DOHH2 (cell line): ENCODE measurements around the gene DPP10.

Experiments used
- H3F3A ChIP-seq: fragments of 200-600 bp; sonication (generic), shearing (Covaris generic); 2 replicates; pipeline ENCODE4 v1.6.0; 2016; ENCODE audit warnings: antibody characterized with exemption, mild to moderate bottlenecking; ENCODE audit not compliant: control insufficient read depth, insufficient read depth
- H3K27ac ChIP-seq: fragments of 200-600 bp; sonication (generic); 2 replicates; pipeline ENCODE4 v1.5.1; 2014; ENCODE audit warnings: low read depth, mild to moderate bottlenecking, low read length, moderate library complexity
- H3K27me3 ChIP-seq: fragments of 200-600 bp; sonication (generic); 2 replicates; pipeline ENCODE4 v1.6.1; 2014; ENCODE audit warnings: mild to moderate bottlenecking, low read length, mixed read lengths; ENCODE audit not compliant: control insufficient read depth
- H3K36me3 ChIP-seq: fragments of 200-600 bp; sonication (generic); 2 replicates; pipeline ENCODE4 v1.6.1; 2014; ENCODE audit warnings: mild to moderate bottlenecking, low read length, moderate library complexity, mixed read lengths; ENCODE audit not compliant: control insufficient read depth
- H3K4me1 ChIP-seq: fragments of 200-600 bp; sonication (generic); 2 replicates; pipeline ENCODE4 v1.6.1; 2014; ENCODE audit warnings: mild to moderate bottlenecking, low read length, mixed read lengths; ENCODE audit not compliant: control insufficient read depth
- H3K4me2 ChIP-seq: fragments of 200-600 bp; sonication (generic); 2 replicates; pipeline ENCODE4 v1.6.0; 2014; ENCODE audit warnings: mild to moderate bottlenecking, low read length, moderate library complexity
- H3K4me3 ChIP-seq: fragments of 200-600 bp; sonication (generic); 2 replicates; pipeline ENCODE4 v1.5.1; 2014; ENCODE audit warnings: mild to moderate bottlenecking, low read length, mixed read lengths
- H3K79me2 ChIP-seq: fragments of 200-600 bp; sonication (generic); 2 replicates; pipeline ENCODE4 v1.6.1; 2014; ENCODE audit warnings: mild to moderate bottlenecking, low read length, mixed read lengths; ENCODE audit not compliant: control insufficient read depth
- H3K9me2 ChIP-seq: fragments of 200-600 bp; sonication (generic); replicated peaks from 2 replicates; pipeline ENCODE4 v1.6.1; 2014; ENCODE audit warnings: mild to moderate bottlenecking, low read length, mixed read lengths; ENCODE audit not compliant: control insufficient read depth
- H3K9me3 ChIP-seq: fragments of 200-600 bp; sonication (generic); 2 replicates; pipeline ENCODE4 v1.6.1; 2014; ENCODE audit warnings: antibody characterized with exemption, low read length, mixed read lengths; ENCODE audit not compliant: control insufficient read depth, insufficient read depth
- H4K20me1 ChIP-seq: fragments of 200-600 bp; sonication (generic); 2 replicates; pipeline ENCODE4 v1.6.0; 2014; ENCODE audit warnings: low read depth, mild to moderate bottlenecking, antibody characterized with exemption, low read length, moderate library complexity; ENCODE audit not compliant: control insufficient read depth, insufficient read depth
- CTCF ChIP-seq: fragments of 200-600 bp; sonication (generic); IDR thresholded peaks from one replicate; pipeline ENCODE4 v1.5.1; 2014; ENCODE audit warnings: antibody characterized with exemption, mild to moderate bottlenecking, low read depth, low read length; ENCODE audit not compliant: poor library complexity, severe bottlenecking
- EZH2phosphoT487 ChIP-seq: fragments of 200-600 bp; sonication (generic); IDR thresholded peaks from 2 replicates; pipeline ENCODE4 v1.6.1; 2017; ENCODE audit warnings: borderline replicate concordance, mild to moderate bottlenecking, antibody characterized with exemption, low read length, moderate library complexity, mixed read lengths

DPP10 gene

DNA sequence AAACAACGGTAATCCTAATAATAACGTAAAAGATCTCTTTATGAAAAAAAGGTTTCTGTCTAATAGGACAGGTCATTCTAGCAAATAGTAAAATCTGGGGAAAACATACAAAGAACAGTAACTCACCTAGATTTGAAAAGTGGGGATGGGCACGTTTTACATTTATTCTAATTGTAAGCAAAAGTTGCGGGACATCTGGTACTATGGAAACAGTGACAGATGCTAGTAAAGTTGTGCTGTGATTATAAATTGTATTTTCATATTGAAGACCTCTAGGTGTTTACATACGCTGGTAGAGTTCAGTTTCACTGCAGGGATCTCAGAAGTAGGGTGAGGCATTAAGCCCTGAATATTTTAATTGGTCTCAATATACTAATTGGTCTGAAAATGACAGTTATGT is 422.5 kb downstream of the DPP10 start:
- no peak overlapping the region for H3K4me2 ChIP-seq
- H3K27me3 ChIP-seq = no peaks in the 10 kb centered on the region

DNA sequence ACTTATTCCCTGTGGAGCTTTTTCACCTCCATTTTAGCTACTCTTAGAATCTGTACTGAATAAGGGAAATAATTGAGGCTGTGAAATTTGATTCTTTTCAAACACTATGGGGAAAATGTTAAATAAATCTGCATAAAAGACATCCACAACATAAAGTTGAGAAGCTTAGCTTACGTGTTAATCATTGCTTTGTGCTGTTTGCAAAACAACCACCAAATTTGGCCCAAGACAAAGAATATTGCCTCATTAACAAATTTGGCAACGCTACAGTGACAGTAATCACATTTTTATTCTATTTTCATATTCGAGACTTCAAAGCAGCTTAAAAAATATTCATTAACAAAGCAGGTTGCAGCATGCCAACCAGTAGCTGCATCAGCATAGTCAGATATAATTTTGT is 437.6 kb downstream of the DPP10 start:
- no peaks in the 10 kb centered on the region for H3K79me2 ChIP-seq
- no peaks in the 10 kb centered on the region for H3K27me3 ChIP-seq
- no peaks in the 10 kb centered on the region for H3F3A ChIP-seq
- no peak overlapping the region for H3K27ac ChIP-seq
- no peak overlapping the region for H3K4me3 ChIP-seq
- TF ChIP-seq CTCF = no peak
- TF ChIP-seq EZH2phosphoT487 = no peak
- no peaks in the 10 kb centered on the region for H3K9me3 ChIP-seq
- no peaks in the 10 kb centered on the region for H3K9me2 ChIP-seq
- H3K4me1 ChIP-seq = no peaks in the 10 kb centered on the region
- H3K36me3 ChIP-seq = no peaks in the 10 kb centered on the region
- H3K4me2 ChIP-seq = no peak overlapping the region
- no peaks in the 10 kb centered on the region for H4K20me1 ChIP-seq

More for the DNA sequence above, 422.5 kb downstream of the DPP10 start:
- no peaks in the 10 kb centered on the region for H3K9me3 ChIP-seq
- TF ChIP-seq CTCF = no peak
- no peak for TF ChIP-seq EZH2phosphoT487
- no peaks in the 10 kb centered on the region for H3K9me2 ChIP-seq
- no peaks in the 10 kb centered on the region for H3K79me2 ChIP-seq
- no peaks in the 10 kb centered on the region for H3F3A ChIP-seq
- no peaks in the 10 kb centered on the region for H3K4me1 ChIP-seq
- no peaks in the 10 kb centered on the region for H3K36me3 ChIP-seq
- no peaks in the 10 kb centered on the region for H4K20me1 ChIP-seq
- no peak overlapping the region for H3K27ac ChIP-seq
- H3K4me3 ChIP-seq = no peak overlapping the region

DNA sequence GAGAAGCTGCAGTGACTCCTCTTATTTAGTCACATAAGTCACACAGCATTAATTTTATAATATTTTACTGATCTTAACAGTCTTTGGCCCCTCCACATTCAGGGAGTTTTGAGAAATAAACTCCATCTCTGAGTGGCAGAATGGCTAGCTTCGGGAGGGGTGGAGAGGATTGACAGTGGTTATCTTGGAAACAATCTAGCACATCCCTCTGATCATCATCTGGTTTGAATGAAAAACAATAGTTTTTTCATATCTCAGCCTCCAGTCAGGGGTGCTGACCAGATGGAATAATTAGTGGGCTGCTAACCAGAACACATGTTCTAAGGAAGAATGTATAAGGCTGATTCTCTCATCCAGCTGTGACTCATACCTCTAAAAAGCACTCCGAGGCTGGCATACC is 477.5 kb downstream of the DPP10 start:
- no peaks in the 10 kb centered on the region for H3K27me3 ChIP-seq
- H3K4me1 ChIP-seq = no peaks in the 10 kb centered on the region
- no peaks in the 10 kb centered on the region for H3K79me2 ChIP-seq
- no peaks in the 10 kb centered on the region for H3K36me3 ChIP-seq
- no peaks in the 10 kb centered on the region for H4K20me1 ChIP-seq
- no peaks in the 10 kb centered on the region for H3F3A ChIP-seq
- no peak overlapping the region for H3K27ac ChIP-seq
- TF ChIP-seq EZH2phosphoT487 (no peak), CTCF (no peak)
- H3K4me2 ChIP-seq = no peak overlapping the region
- no peaks in the 10 kb centered on the region for H3K9me3 ChIP-seq
- no peak overlapping the region for H3K4me3 ChIP-seq
- H3K9me2 ChIP-seq = no peaks in the 10 kb centered on the region

DNA sequence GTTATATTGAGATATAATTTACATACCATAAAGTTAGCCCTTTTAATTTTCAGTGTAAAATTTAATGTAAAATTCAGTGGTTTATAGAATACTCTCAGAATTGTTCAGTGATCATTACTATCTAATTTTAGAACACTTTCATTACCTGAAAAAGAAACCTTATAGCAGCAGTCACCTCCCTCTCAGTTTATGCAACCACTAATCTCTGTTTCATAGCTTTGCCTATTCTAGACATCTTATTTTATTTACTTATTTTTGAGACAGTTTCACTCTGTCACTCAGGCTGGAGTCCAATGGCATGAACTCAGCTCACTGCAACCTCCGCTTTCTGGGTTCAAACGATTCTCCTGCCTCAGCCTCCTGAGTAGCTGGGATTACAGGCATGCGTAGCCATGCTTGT is 479.6 kb downstream of the DPP10 start:
- TF ChIP-seq EZH2phosphoT487 = no peak
- TF ChIP-seq CTCF = no peak
- Histone ChIP-seq H4K20me1 (no peaks in the 10 kb centered on the region), H3K9me3 (no peaks in the 10 kb centered on the region), H3K4me1 (no peaks in the 10 kb centered on the region), H3K4me2 (no peak overlapping the region), H3K9me2 (no peaks in the 10 kb centered on the region), H3K4me3 (no peak overlapping the region), H3K36me3 (no peaks in the 10 kb centered on the region), H3F3A (no peaks in the 10 kb centered on the region), H3K27me3 (no peaks in the 10 kb centered on the region), H3K27ac (no peak overlapping the region), H3K79me2 (no peaks in the 10 kb centered on the region)
